Measurements from ENCODE around the gene CATSPERB. TPM values are rescaled to one million over a fixed set of nuclear protein-coding genes. Genes with fewer than 3 reads are reported as not detected.

Gene CATSPERB
- total RNA-seq, 4 donors from 2014 or later, result 0.83 to 11.6 (median 7.6) TPM

GRCh38 chr14:91624757-91625156 lies 107.1 kb downstream of the CATSPERB start:
- Histone ChIP-seq H3K4me3 (no peak overlapping the region), H3K4me1 (no peaks in the 10 kb centered on the region), H3K27me3 (no peaks in the 10 kb centered on the region), H3K27ac (no peak overlapping the region), H3K36me3 (no peaks in the 10 kb centered on the region), H3K9me3 (no peaks in the 10 kb centered on the region)
- no peak for DNase-seq
- TF ChIP-seq CTCF (IDR thresholded peaks at IDR 0.05) (no peak), POLR2A (IDR thresholded peaks at IDR 0.05) (no peak)

DNA sequence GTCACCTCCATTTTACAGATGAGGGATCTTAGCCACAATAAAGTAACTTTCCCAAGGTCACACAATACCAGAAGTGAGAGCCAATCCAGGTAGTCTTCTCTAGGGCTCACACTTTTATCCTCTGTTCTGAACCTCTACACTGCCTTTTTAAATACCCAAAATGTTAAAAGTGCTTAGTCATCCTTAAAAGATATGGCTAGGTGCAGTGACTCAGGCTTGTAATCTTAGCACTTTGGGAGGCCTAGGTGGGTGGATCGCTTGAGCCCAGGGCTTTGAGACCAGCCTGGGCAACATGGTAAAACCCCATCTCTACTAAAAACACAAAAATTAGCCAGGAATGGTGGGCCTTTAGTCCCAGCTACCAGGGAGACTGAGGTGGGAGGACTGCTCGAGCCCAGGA lies 117.7 kb downstream of the CATSPERB start:
- Histone ChIP-seq H3K36me3 (no peaks in the 10 kb centered on the region), H3K4me1 (no peaks in the 10 kb centered on the region)
- TF ChIP-seq POLR2A (IDR thresholded peaks at IDR 0.05), result no peak
- TF ChIP-seq CTCF (IDR thresholded peaks at IDR 0.05), result no peak

DNA sequence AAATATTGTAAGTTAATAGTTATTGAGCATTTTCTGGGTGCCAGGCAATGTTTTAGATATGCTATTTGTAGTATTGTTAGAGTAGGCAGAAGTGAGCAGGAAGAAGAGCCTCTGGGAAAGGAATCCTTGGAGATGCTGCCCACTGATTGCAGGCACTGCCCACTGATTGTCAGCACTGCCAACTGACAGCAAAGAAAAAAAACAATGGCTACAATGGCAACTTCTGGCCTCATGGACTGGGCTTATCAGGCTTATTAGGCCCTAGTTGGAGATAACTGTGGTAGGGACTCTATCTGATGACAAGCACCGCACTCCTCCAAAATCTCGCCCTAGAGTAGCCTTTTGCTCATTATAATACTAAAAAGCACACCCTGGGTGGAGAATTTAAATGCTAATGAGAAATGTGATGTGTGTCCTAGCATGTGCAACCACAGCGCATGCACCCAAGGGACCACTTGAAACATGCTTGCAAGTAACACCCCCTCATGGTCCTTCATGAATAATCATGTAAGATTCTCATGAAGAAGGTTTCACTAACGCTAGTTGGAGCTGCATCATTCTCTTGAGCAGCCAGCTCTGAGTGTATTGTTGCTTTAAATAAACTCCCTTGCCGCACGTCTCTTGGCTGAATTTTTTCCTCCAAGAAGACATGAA lies 118.3 kb downstream of the CATSPERB start:
- Histone ChIP-seq H3K9me3 (no peaks in the 10 kb centered on the region), H3K27me3 (no peaks in the 10 kb centered on the region), H3K4me3 (no peak overlapping the region), H3K27ac (no peak overlapping the region), H3K36me3 (no peaks in the 10 kb centered on the region), H3K4me1 (no peaks in the 10 kb centered on the region)
- TF ChIP-seq CTCF (IDR thresholded peaks at IDR 0.05), result no peak
- DNase-seq, result no peak

More for the DNA sequence above, 117.7 kb downstream of the CATSPERB start:
- Histone ChIP-seq H3K27me3 (no peaks in the 10 kb centered on the region), H3K9me3 (no peaks in the 10 kb centered on the region), H3K4me3 (no peak overlapping the region), H3K27ac (no peak overlapping the region)
- DNase-seq, result no peak

GRCh38 chr14:91611528-91611927 lies 120.4 kb downstream of the CATSPERB start:
- no peaks in the 10 kb centered on the region for H3K36me3 ChIP-seq
- no peaks in the 10 kb centered on the region for H3K4me1 ChIP-seq
- H3K9me3 ChIP-seq, result no peaks in the 10 kb centered on the region
- H3K27me3 ChIP-seq, result no peaks in the 10 kb centered on the region
- TF ChIP-seq POLR2A (IDR thresholded peaks at IDR 0.05) (no peak), CTCF (IDR thresholded peaks at IDR 0.05) (no peak)
- H3K4me3 ChIP-seq, result no peak overlapping the region
- no peak for DNase-seq
- no peak overlapping the region for H3K27ac ChIP-seq

- no peaks in the 10 kb centered on the region for H3K36me3 ChIP-seq
- no peaks in the 10 kb centered on the region for H3K4me1 ChIP-seq
- no peak for DNase-seq
- TF ChIP-seq CTCF (IDR thresholded peaks at IDR 0.05), result no peak
- H3K27me3 ChIP-seq, result no peaks in the 10 kb centered on the region
- H3K9me3 ChIP-seq, result no peaks in the 10 kb centered on the region
- no peak overlapping the region for H3K4me3 ChIP-seq
- no peak overlapping the region for H3K27ac ChIP-seq
Observed at GRCh38 chr14:91609161-91609560, 122.7 kb downstream of the CATSPERB start.

All from Peyer's patch (tissue), 4 donors.